IMR-90 (cell line): ENCODE measurements around the gene RMND5A.

ENCODE experiments used
- CEBPB ChIP-seq: IDR thresholded peaks from 2 replicates; pipeline ENCODE4 v1.6.1; 2012; ENCODE audit warnings: low read depth, low read length, improper control_type of control experiment
- CHD1 ChIP-seq: IDR thresholded peaks from 2 replicates; pipeline ENCODE4 v1.6.1; 2012; ENCODE audit warnings: low read depth, low read length, improper control_type of control experiment
- CTCF ChIP-seq: conservative IDR thresholded peaks from 2 replicates; pipeline ENCODE4 v1.5.1; 2012; ENCODE audit warnings: mild to moderate bottlenecking, low read depth, low read length, improper control_type of control experiment
- MAZ ChIP-seq: IDR thresholded peaks from 2 replicates; pipeline ENCODE4 v1.6.1; 2012; ENCODE audit warnings: low read depth, mild to moderate bottlenecking, low read length, improper control_type of control experiment, moderate library complexity, borderline replicate concordance
- POLR2A ChIP-seq: IDR thresholded peaks from 2 replicates; pipeline ENCODE4 v1.6.1; 2012; ENCODE audit warnings: mild to moderate bottlenecking, low read depth, low read length
- SMC3 ChIP-seq: fragments of 150-350 bp; IDR thresholded peaks from 2 replicates; pipeline ENCODE4 v1.6.1; 2016; ENCODE audit warnings: low read depth, mild to moderate bottlenecking, antibody characterized with exemption, low read length, moderate library complexity

DNA sequence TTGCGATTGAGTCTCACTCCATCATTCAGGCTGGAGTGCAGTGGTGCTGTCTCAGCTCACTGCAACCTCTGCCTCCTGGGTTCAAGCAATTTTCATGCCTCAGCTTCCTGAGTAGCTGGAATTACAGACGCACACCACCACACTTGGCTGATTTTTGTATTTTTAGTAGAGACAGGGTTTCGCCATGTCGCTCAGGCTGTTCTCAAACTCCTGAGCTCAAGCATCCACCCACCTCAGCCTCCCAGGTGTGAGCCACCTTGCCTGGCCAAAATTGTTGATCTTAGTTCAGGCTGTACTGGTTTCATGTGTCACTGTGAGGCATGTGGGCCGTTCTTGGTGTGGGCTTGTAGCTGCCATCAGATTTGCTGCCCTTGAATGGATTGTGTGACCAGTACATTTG is 52.5 kb downstream of the RMND5A start:
- TF ChIP-seq CTCF: no peak
- TF ChIP-seq SMC3: no peak
- no peak for TF ChIP-seq CHD1
- no peak for TF ChIP-seq CEBPB
- no peak for TF ChIP-seq MAZ
- TF ChIP-seq POLR2A: no peak
